ENCODE measurements around the gene SEC61B. TPM values are rescaled to one million over a fixed set of nuclear protein-coding genes. Genes with fewer than 3 reads are reported as not detected.
A peak's percentile ranks its signal among the peaks of the same experiment; 100 is the strongest.

SEC61B gene
- total RNA-seq (76.2 TPM), polyA plus RNA-seq (100 to 1,000 TPM; 343 to 400 (median 367) TPM)

GRCh38 chr9:99221621-99222415 is at the start of gene SEC61B, which contains the start of gene ALG2:
TSS of gene SEC61B (plus strand) at chr9:99222282. CDS start at chr9:99222364, 82 bp downstream.
TSS of gene ALG2 (minus strand) at chr9:99221942. CDS start at chr9:99221894, 48 bp downstream.
- H3K4me3 Mint-ChIP-seq = peak within 1 kb of the TSS; percentile 99
- H3K27me3 Mint-ChIP-seq = peaks cover 6% of the 10 kb centered on the region
- peaks cover 32% of the 10 kb centered on the region for H3K36me3 Mint-ChIP-seq
- H3K4me3 ChIP-seq (ENCODE audit: low read depth, low read length) = peak within 1 kb of the TSS; percentile 95
- H3K9me3 ChIP-seq (ENCODE audit: control insufficient read depth in 2 of 2, low read length in 2 of 2) = no peaks in the 10 kb centered on the region
- ATAC-seq (ENCODE audit: low read depth in 2 of 2) (peak; percentile 90 to 93), DNase-seq (peak; percentile 89 to 95 (median 95))
- H3K36me3 ChIP-seq (ENCODE audit: control insufficient read depth, insufficient read depth, low read length) = peaks cover 23% of the 10 kb centered on the region
- H3K4me1 Mint-ChIP-seq = peaks cover 40 to 87% (median 67%) of the 10 kb centered on the region in 4 donors
- H3K27me3 ChIP-seq (ENCODE audit: control insufficient read depth, insufficient read depth, low read length) = no peaks in the 10 kb centered on the region
- H3K9me3 Mint-ChIP-seq = no peaks in the 10 kb centered on the region
- peaks cover 44% of the 10 kb centered on the region for H3K4me1 ChIP-seq (ENCODE audit: control insufficient read depth, insufficient read depth, low read length, poor library complexity, severe bottlenecking)
- peak within 1 kb of the TSS; percentile 93 for H3K27ac ChIP-seq (ENCODE audit: insufficient read depth, low read length, poor library complexity, severe bottlenecking)
- peak within 1 kb of the TSS; percentile 100 for H3K27ac Mint-ChIP-seq

GRCh38 chr9:99173570-99174504 is 48.2 kb upstream of the SEC61B start:
- Histone ChIP-seq H3K27me3 (ENCODE audit: control insufficient read depth, insufficient read depth, low read length) (no peaks in the 10 kb centered on the region), H3K36me3 (ENCODE audit: control insufficient read depth, insufficient read depth, low read length) (no peaks in the 10 kb centered on the region), H3K9me3 (ENCODE audit: control insufficient read depth in 2 of 2, low read length in 2 of 2) (no peaks in the 10 kb centered on the region), H3K27ac (ENCODE audit: insufficient read depth, low read length, poor library complexity, severe bottlenecking) (no peak overlapping the region), H3K4me3 (ENCODE audit: low read depth, low read length) (no peak overlapping the region), H3K4me1 (ENCODE audit: control insufficient read depth, insufficient read depth, low read length, poor library complexity, severe bottlenecking) (no peaks in the 10 kb centered on the region)
- peaks cover 0 to 2% (median 0%) of the 10 kb centered on the region in 7 donors for H3K9me3 Mint-ChIP-seq
- DNase-seq (no peak), ATAC-seq (ENCODE audit: low read depth in 2 of 2) (no peak)
- H3K27ac Mint-ChIP-seq = no peak overlapping the region
- peaks cover 7% of the 10 kb centered on the region for H3K36me3 Mint-ChIP-seq
- no peak overlapping the region for H3K4me3 Mint-ChIP-seq
- peaks cover 4% of the 10 kb centered on the region for H3K27me3 Mint-ChIP-seq
- H3K4me1 Mint-ChIP-seq = peaks cover 0 to 3% (median 0%) of the 10 kb centered on the region in 4 donors

- H3K36me3 Mint-ChIP-seq = peaks cover 6% of the 10 kb centered on the region
- Histone ChIP-seq H3K4me1 (ENCODE audit: control insufficient read depth, insufficient read depth, low read length, poor library complexity, severe bottlenecking) (no peaks in the 10 kb centered on the region), H3K27me3 (ENCODE audit: control insufficient read depth, insufficient read depth, low read length) (no peaks in the 10 kb centered on the region), H3K9me3 (ENCODE audit: control insufficient read depth in 2 of 2, low read length in 2 of 2) (no peaks in the 10 kb centered on the region), H3K4me3 (ENCODE audit: low read depth, low read length) (no peak overlapping the region), H3K36me3 (ENCODE audit: control insufficient read depth, insufficient read depth, low read length) (no peaks in the 10 kb centered on the region), H3K27ac (ENCODE audit: insufficient read depth, low read length, poor library complexity, severe bottlenecking) (no peak overlapping the region)
- H3K27ac Mint-ChIP-seq = peak overlapping the region in 2 of 3 donors; percentile 11 to 53
- peaks cover 0 to 3% (median 2%) of the 10 kb centered on the region in 4 donors for H3K4me1 Mint-ChIP-seq
- DNase-seq = no peak
- peaks cover 0 to 2% (median 0%) of the 10 kb centered on the region in 7 donors for H3K9me3 Mint-ChIP-seq
- no peak overlapping the region for H3K4me3 Mint-ChIP-seq
- H3K27me3 Mint-ChIP-seq = no peaks in the 10 kb centered on the region
- ATAC-seq (ENCODE audit: low read depth in 2 of 2) = no peak
Measured at GRCh38 chr9:99176527-99177013, 45.5 kb upstream of the SEC61B start.

GRCh38 chr9:99177576-99178366 is 44.3 kb upstream of the SEC61B start:
- Mint-ChIP-seq H3K4me1 (peaks cover 0 to 6% (median 2%) of the 10 kb centered on the region in 4 donors), H3K36me3 (no peaks in the 10 kb centered on the region), H3K9me3 (peaks cover 0 to 2% (median 0%) of the 10 kb centered on the region in 7 donors), H3K27me3 (no peaks in the 10 kb centered on the region), H3K4me3 (peak overlapping the region in 1 of 4 donors; percentile 17), H3K27ac (peak overlapping the region in 1 of 3 donors; percentile 79)
- Histone ChIP-seq H3K27me3 (ENCODE audit: control insufficient read depth, insufficient read depth, low read length) (no peaks in the 10 kb centered on the region), H3K4me3 (ENCODE audit: low read depth, low read length) (no peak overlapping the region), H3K4me1 (ENCODE audit: control insufficient read depth, insufficient read depth, low read length, poor library complexity, severe bottlenecking) (no peaks in the 10 kb centered on the region), H3K36me3 (ENCODE audit: control insufficient read depth, insufficient read depth, low read length) (no peaks in the 10 kb centered on the region), H3K27ac (ENCODE audit: insufficient read depth, low read length, poor library complexity, severe bottlenecking) (no peak overlapping the region), H3K9me3 (ENCODE audit: control insufficient read depth in 2 of 2, low read length in 2 of 2) (no peaks in the 10 kb centered on the region)
- DNase-seq (no peak), ATAC-seq (ENCODE audit: low read depth in 2 of 2) (no peak)

- H3K9me3 Mint-ChIP-seq = peaks cover 0 to 2% (median 0%) of the 10 kb centered on the region in 7 donors
- H3K27ac Mint-ChIP-seq = no peak overlapping the region
- H3K4me3 Mint-ChIP-seq = no peak overlapping the region
- Histone ChIP-seq H3K4me3 (ENCODE audit: low read depth, low read length) (no peak overlapping the region), H3K9me3 (ENCODE audit: control insufficient read depth in 2 of 2, low read length in 2 of 2) (no peaks in the 10 kb centered on the region), H3K27me3 (ENCODE audit: control insufficient read depth, insufficient read depth, low read length) (no peaks in the 10 kb centered on the region), H3K36me3 (ENCODE audit: control insufficient read depth, insufficient read depth, low read length) (no peaks in the 10 kb centered on the region), H3K4me1 (ENCODE audit: control insufficient read depth, insufficient read depth, low read length, poor library complexity, severe bottlenecking) (no peaks in the 10 kb centered on the region), H3K27ac (ENCODE audit: insufficient read depth, low read length, poor library complexity, severe bottlenecking) (no peak overlapping the region)
- DNase-seq = no peak
- H3K4me1 Mint-ChIP-seq = peaks cover 0 to 10% (median 4%) of the 10 kb centered on the region in 4 donors
- ATAC-seq (ENCODE audit: low read depth in 2 of 2) = no peak
- no peaks in the 10 kb centered on the region for H3K36me3 Mint-ChIP-seq
- no peaks in the 10 kb centered on the region for H3K27me3 Mint-ChIP-seq
Measured at GRCh38 chr9:99178912-99179872, 42.9 kb upstream of the SEC61B start.

- no peak overlapping the region for H3K27ac ChIP-seq (ENCODE audit: insufficient read depth, low read length, poor library complexity, severe bottlenecking)
- Mint-ChIP-seq H3K9me3 (peaks cover 0 to 2% (median 0%) of the 10 kb centered on the region in 7 donors), H3K27ac (no peak overlapping the region), H3K4me3 (no peak overlapping the region), H3K36me3 (no peaks in the 10 kb centered on the region), H3K27me3 (no peaks in the 10 kb centered on the region), H3K4me1 (peaks cover 0 to 13% (median 7%) of the 10 kb centered on the region in 4 donors)
- no peaks in the 10 kb centered on the region for H3K27me3 ChIP-seq (ENCODE audit: control insufficient read depth, insufficient read depth, low read length)
- ATAC-seq (ENCODE audit: low read depth in 2 of 2) (no peak), DNase-seq (peak in 1 of 3 donors; percentile 33)
- H3K36me3 ChIP-seq (ENCODE audit: control insufficient read depth, insufficient read depth, low read length) = no peaks in the 10 kb centered on the region
- no peak overlapping the region for H3K4me3 ChIP-seq (ENCODE audit: low read depth, low read length)
- H3K4me1 ChIP-seq (ENCODE audit: control insufficient read depth, insufficient read depth, low read length, poor library complexity, severe bottlenecking) = peaks cover 5% of the 10 kb centered on the region
- H3K9me3 ChIP-seq (ENCODE audit: control insufficient read depth in 2 of 2, low read length in 2 of 2) = no peaks in the 10 kb centered on the region
Measured at GRCh38 chr9:99180199-99180598, 41.9 kb upstream of the SEC61B start.

All from CD4-positive, CD25-positive, alpha-beta regulatory T cell (primary cell).